ENCODE data around the gene AGAP6.
"Not testable (repeated sequence)": the region's sequence is repeated elsewhere in the genome, so short reads cannot be mapped to it uniquely, and the experiment has no call there.

- not testable (repeated sequence) for TF ChIP-seq POLR2A (IDR thresholded peaks at IDR 0.05; ENCODE audit: low read depth, low read length); POLR2AphosphoS5 (IDR thresholded peaks at IDR 0.05; ENCODE audit: low read depth, low read length); TAF1 (IDR thresholded peaks at IDR 0.05; ENCODE audit: borderline replicate concordance, low read depth, low read length)
These were observed 64.7 kb downstream of the AGAP6 start for GRCh38 chr10:50052778-50053376.

Measured in GM12892 (cell line).